HEK293 (cell line): ENCODE results near the gene MDFIC2.

ENCODE experiments used
- FEZF1 ChIP-seq: fragments of 450-650 bp; formaldehyde crosslinking; IDR thresholded peaks from 2 replicates; pipeline ENCODE4 v1.5.1; 2016; ENCODE audit warnings: missing biosample characterization, missing genetic modification characterization
- GLI4 ChIP-seq: fragments of 450-650 bp; formaldehyde crosslinking; IDR thresholded peaks from 2 replicates; pipeline ENCODE4 v1.5.1; 2016; ENCODE audit warnings: missing biosample characterization, missing genetic modification characterization
- PRDM6 ChIP-seq: fragments of 450-650 bp; formaldehyde crosslinking; IDR thresholded peaks from 2 replicates; pipeline ENCODE4 v1.5.1; 2017; ENCODE audit warnings: missing biosample characterization, missing genetic modification characterization
- TCF7L2 ChIP-seq: IDR thresholded peaks from 2 replicates; pipeline ENCODE4 v1.6.1; 2011; ENCODE audit warnings: low read depth, mild to moderate bottlenecking, inconsistent platforms, low read length, moderate library complexity, borderline replicate concordance
- ZBTB8A ChIP-seq: fragments of 450-650 bp; formaldehyde crosslinking; IDR thresholded peaks from 2 replicates; pipeline ENCODE4 v1.5.1; 2016; ENCODE audit warnings: missing biosample characterization, missing genetic modification characterization
- ZNF140 ChIP-seq: fragments of 450-650 bp; formaldehyde crosslinking; IDR thresholded peaks from 2 replicates; pipeline ENCODE4 v1.5.1; 2016; ENCODE audit warnings: missing biosample characterization, missing genetic modification characterization
- ZNF274 ChIP-seq, 2 experiments: fragments of 200-500 bp in 1 of 2; fragments of 450-650 bp in 1 of 2; sonication (Bioruptor generic) in 1 of 2; formaldehyde crosslinking in 1 of 2; IDR thresholded peaks; 2 replicates each; pipeline versions ENCODE4 v1.5.1 to v1.6.1; 2014 to 2016; ENCODE audit warnings: borderline replicate concordance in 1 of 2, inconsistent platforms in 1 of 2, low read length in 1 of 2, missing biosample characterization in 1 of 2, missing genetic modification characterization in 1 of 2
- ZNF510 ChIP-seq: fragments of 450-650 bp; formaldehyde crosslinking; IDR thresholded peaks from 2 replicates; pipeline ENCODE4 v1.5.1; 2018; ENCODE audit warnings: mild to moderate bottlenecking, missing genetic modification characterization, missing biosample characterization; ENCODE audit not compliant: insufficient replicate concordance
- ZNF670 ChIP-seq: fragments of 450-650 bp; formaldehyde crosslinking; IDR thresholded peaks from 2 replicates; pipeline ENCODE4 v1.5.1; 2016; ENCODE audit warnings: missing biosample characterization, missing genetic modification characterization, low read depth
- TF ChIP-seq, protein P1 (sequence below): fragments of 450-650 bp; formaldehyde crosslinking; IDR thresholded peaks from 2 replicates; pipeline ENCODE4 v1.5.1; 2016; ENCODE audit warnings: missing biosample characterization, missing genetic modification characterization
- TF ChIP-seq, protein P2 (sequence below): fragments of 450-650 bp; formaldehyde crosslinking; IDR thresholded peaks from 2 replicates; pipeline ENCODE4 v1.5.1; 2016; ENCODE audit warnings: missing biosample characterization, missing genetic modification characterization
- TF ChIP-seq, protein P3 (sequence below): fragments of 450-650 bp; formaldehyde crosslinking; IDR thresholded peaks from 2 replicates; pipeline ENCODE4 v1.5.1; 2016; ENCODE audit warnings: missing biosample characterization, missing genetic modification characterization

- TF ChIP-seq, protein P1, sequence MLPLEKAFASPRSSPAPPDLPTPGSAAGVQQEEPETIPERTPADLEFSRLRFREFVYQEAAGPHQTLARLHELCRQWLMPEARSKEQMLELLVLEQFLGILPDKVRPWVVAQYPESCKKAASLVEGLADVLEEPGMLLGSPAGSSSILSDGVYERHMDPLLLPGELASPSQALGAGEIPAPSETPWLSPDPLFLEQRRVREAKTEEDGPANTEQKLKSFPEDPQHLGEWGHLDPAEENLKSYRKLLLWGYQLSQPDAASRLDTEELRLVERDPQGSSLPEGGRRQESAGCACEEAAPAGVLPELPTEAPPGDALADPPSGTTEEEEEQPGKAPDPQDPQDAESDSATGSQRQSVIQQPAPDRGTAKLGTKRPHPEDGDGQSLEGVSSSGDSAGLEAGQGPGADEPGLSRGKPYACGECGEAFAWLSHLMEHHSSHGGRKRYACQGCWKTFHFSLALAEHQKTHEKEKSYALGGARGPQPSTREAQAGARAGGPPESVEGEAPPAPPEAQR (tag by site-specific recombination): no peak
- TF ChIP-seq PRDM6 (tag by site-specific recombination) (no peak), TCF7L2 (no peak), ZNF670 (tag by site-specific recombination) (no peak), ZNF140 (tag by site-specific recombination) (no peak), ZBTB8A (tag by site-specific recombination) (no peak), ZNF274 (IDR thresholded peaks at IDR 0.05; ENCODE audit: low read length) (no peak), ZNF274 (tag by site-specific recombination; IDR thresholded peaks at IDR 0.05; ENCODE audit: borderline replicate concordance) (no peak), FEZF1 (no peak), GLI4 (no peak), ZNF510 (tag by site-specific recombination) (no peak)
- TF ChIP-seq, protein P2, sequence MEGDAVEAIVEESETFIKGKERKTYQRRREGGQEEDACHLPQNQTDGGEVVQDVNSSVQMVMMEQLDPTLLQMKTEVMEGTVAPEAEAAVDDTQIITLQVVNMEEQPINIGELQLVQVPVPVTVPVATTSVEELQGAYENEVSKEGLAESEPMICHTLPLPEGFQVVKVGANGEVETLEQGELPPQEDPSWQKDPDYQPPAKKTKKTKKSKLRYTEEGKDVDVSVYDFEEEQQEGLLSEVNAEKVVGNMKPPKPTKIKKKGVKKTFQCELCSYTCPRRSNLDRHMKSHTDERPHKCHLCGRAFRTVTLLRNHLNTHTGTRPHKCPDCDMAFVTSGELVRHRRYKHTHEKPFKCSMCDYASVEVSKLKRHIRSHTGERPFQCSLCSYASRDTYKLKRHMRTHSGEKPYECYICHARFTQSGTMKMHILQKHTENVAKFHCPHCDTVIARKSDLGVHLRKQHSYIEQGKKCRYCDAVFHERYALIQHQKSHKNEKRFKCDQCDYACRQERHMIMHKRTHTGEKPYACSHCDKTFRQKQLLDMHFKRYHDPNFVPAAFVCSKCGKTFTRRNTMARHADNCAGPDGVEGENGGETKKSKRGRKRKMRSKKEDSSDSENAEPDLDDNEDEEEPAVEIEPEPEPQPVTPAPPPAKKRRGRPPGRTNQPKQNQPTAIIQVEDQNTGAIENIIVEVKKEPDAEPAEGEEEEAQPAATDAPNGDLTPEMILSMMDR (tag by site-specific recombination): no peak
- TF ChIP-seq, protein P3, sequence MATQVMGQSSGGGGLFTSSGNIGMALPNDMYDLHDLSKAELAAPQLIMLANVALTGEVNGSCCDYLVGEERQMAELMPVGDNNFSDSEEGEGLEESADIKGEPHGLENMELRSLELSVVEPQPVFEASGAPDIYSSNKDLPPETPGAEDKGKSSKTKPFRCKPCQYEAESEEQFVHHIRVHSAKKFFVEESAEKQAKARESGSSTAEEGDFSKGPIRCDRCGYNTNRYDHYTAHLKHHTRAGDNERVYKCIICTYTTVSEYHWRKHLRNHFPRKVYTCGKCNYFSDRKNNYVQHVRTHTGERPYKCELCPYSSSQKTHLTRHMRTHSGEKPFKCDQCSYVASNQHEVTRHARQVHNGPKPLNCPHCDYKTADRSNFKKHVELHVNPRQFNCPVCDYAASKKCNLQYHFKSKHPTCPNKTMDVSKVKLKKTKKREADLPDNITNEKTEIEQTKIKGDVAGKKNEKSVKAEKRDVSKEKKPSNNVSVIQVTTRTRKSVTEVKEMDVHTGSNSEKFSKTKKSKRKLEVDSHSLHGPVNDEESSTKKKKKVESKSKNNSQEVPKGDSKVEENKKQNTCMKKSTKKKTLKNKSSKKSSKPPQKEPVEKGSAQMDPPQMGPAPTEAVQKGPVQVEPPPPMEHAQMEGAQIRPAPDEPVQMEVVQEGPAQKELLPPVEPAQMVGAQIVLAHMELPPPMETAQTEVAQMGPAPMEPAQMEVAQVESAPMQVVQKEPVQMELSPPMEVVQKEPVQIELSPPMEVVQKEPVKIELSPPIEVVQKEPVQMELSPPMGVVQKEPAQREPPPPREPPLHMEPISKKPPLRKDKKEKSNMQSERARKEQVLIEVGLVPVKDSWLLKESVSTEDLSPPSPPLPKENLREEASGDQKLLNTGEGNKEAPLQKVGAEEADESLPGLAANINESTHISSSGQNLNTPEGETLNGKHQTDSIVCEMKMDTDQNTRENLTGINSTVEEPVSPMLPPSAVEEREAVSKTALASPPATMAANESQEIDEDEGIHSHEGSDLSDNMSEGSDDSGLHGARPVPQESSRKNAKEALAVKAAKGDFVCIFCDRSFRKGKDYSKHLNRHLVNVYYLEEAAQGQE (tag by site-specific recombination): no peak
Measured at GRCh38 chr3:70333080-70333479, 20.6 kb upstream of the MDFIC2 start.
